ENCODE results near the gene TIAM2. TPM values are rescaled to one million over a fixed set of nuclear protein-coding genes. Genes with fewer than 3 reads are reported as not detected.
"Not testable (repeated sequence)": the region's sequence is repeated elsewhere in the genome, so short reads cannot be mapped to it uniquely, and the experiment has no call there.

TIAM2 gene
- total and polyA plus RNA-seq, 10 of the 15 experiments (the other 5 are each of a cell fraction or from before 2014, with no cell fraction given): 1.1 to 10.5 (median 2.3) TPM

DNA sequence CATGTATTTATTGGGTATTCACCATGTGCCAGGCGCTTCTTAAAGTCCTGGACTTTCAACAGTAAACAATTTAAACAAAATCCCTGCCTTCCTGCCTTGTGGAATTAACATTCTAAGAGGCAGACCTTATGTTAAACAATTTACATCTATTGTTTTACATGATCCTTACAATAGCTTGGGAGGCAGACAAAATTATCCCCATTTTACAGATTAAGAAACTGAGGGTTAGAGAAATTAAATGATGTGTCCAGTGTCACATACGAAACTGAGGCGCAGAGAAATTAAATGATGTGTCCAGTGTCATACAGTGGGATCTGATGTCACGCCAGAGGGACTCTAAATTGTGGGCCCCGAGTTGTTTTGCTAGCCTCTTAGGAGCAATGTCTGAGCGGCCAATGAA, 105.5 kb downstream of the TIAM2 start:
- CTCF ChIA-PET: interaction anchor here (0.6 kb wide), 1 partner anchor 416 kb away, joined by 3 read pairs; no protein-coding TSS in a partner anchor
- POLR2A ChIA-PET: no interaction called here
- WGBS (ENCODE audit: insufficient coverage, insufficient replicate concordance, low lambda C conversion rate, missing lambda C conversion rate): 66% methylated on average over 6 of the region's 6 CpGs
- TF ChIP-seq, protein P1, sequence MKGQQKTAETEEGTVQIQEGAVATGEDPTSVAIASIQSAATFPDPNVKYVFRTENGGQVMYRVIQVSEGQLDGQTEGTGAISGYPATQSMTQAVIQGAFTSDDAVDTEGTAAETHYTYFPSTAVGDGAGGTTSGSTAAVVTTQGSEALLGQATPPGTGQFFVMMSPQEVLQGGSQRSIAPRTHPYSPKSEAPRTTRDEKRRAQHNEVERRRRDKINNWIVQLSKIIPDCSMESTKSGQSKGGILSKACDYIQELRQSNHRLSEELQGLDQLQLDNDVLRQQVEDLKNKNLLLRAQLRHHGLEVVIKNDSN (IDR thresholded peaks at IDR 0.05; ENCODE audit: borderline replicate concordance, extremely low read length, insufficient read depth, low read depth, low read length): no peak
- TF ChIP-seq SIN3A (IDR thresholded peaks at IDR 0.05; ENCODE audit: low read depth, low read length): no peak
- no peak for TF ChIP-seq TCF3 (IDR thresholded peaks at IDR 0.05; ENCODE audit: borderline replicate concordance, insufficient read depth, low read depth, low read length)
- intact Hi-C loops (cut with micrococcal nuclease; ENCODE audit: unreplicated experiment): loop anchor here (5.0 kb wide), 1 partner anchor 72 kb away; no protein-coding TSS in a partner anchor
- no peak for FAIRE-seq
- Histone ChIP-seq H3K27ac (ENCODE audit: control insufficient read depth, insufficient read depth) (no peak overlapping the region), H3K9ac (ENCODE audit: control insufficient read depth, insufficient read depth, low read length) (no peak overlapping the region), H3K4me2 (ENCODE audit: control insufficient read depth, insufficient read depth) (no peak overlapping the region), H3K27me3 (replicated peaks in 1 of 2; ENCODE audit: control insufficient read depth in 2 of 2, insufficient read depth in 2 of 2, low read length in 1 of 2) (no peaks in the 10 kb centered on the region), H3K9me3 (replicated peaks; ENCODE audit: control insufficient read depth, insufficient read depth, low read length) (no peaks in the 10 kb centered on the region), H4K20me1 (ENCODE audit: control insufficient read depth, insufficient read depth) (no peaks in the 10 kb centered on the region), H3K4me1 (ENCODE audit: control insufficient read depth, insufficient read depth, low read length) (no peaks in the 10 kb centered on the region), H3K4me3 (no peak overlapping the region), H3K36me3 (ENCODE audit: control insufficient read depth in 2 of 2, insufficient read depth in 2 of 2, low read length in 1 of 2) (no peaks in the 10 kb centered on the region), H2AFZ (ENCODE audit: control insufficient read depth, low read depth, low read length) (no peak overlapping the region), H3K79me2 (ENCODE audit: control insufficient read depth, insufficient read depth, low read length) (no peaks in the 10 kb centered on the region)
- BruUV-seq (replicated peaks): no TSS peak
- RAD21 ChIA-PET (ENCODE audit: unreplicated experiment): no interaction called here
- ATAC-seq: no peak
- DNase-seq (ENCODE audit: low read depth, low spot score): no peak
- SMC1A ChIA-PET (ENCODE audit: uncharacterized antibody, unreplicated experiment): no interaction called here
- in situ Hi-C loops (cut with MboI): no loop called here

DNA sequence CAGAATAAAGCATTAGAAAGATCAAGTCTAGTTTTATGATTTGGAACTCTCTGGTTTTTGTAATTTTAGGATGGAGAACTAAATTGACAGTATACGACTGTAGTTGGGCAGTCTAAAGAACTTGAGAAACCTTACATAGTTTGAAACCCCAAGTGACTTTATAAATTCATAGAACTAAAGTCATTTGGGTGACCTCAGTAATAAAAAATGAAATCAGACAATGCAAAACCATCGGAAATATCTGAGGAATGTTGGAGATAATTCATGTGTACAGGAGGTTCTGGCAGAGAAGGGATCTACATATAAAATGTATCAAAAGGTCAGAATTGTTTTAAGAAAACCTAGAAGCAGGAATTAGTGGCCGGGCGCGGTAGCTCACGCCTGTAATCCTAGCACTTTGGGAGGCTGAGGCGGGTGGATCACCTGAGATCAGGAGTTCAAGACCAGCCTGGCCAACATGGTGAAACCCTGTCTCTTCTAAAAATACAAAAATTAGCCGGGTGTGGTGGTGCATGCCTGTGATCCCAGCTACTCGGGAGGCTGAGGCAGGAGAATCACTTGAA, 108.0 kb downstream of the TIAM2 start:
- H3K27me3 ChIP-seq (replicated peaks in 1 of 2; ENCODE audit: control insufficient read depth in 2 of 2, insufficient read depth in 2 of 2, low read length in 1 of 2); H3K4me2 ChIP-seq (ENCODE audit: control insufficient read depth, insufficient read depth); H4K20me1 ChIP-seq (ENCODE audit: control insufficient read depth, insufficient read depth); H3K4me3 ChIP-seq; H3K36me3 ChIP-seq (ENCODE audit: control insufficient read depth in 2 of 2, insufficient read depth in 2 of 2, low read length in 1 of 2); H3K4me1 ChIP-seq (ENCODE audit: control insufficient read depth, insufficient read depth, low read length); RAD21 ChIA-PET (ENCODE audit: unreplicated experiment); in situ Hi-C loops (cut with MboI); CTCF ChIA-PET; FAIRE-seq; H3K9me3 ChIP-seq (replicated peaks; ENCODE audit: control insufficient read depth, insufficient read depth, low read length); DNase-seq (ENCODE audit: low read depth, low spot score); BruUV-seq (replicated peaks); H3K9ac ChIP-seq (ENCODE audit: control insufficient read depth, insufficient read depth, low read length); H2AFZ ChIP-seq (ENCODE audit: control insufficient read depth, low read depth, low read length); H3K27ac ChIP-seq (ENCODE audit: control insufficient read depth, insufficient read depth); H3K79me2 ChIP-seq (ENCODE audit: control insufficient read depth, insufficient read depth, low read length); ATAC-seq: not testable (repeated sequence)
- intact Hi-C loops (cut with micrococcal nuclease; ENCODE audit: unreplicated experiment): loop anchor here (5.0 kb wide), 1 partner anchor 69 kb away; no protein-coding TSS in a partner anchor
- POLR2A ChIA-PET: interaction anchor here (0.7 kb wide), 2 partner anchors 18 to 348 kb away, joined by 4 to 5 read pairs; no protein-coding TSS in a partner anchor
- SMC1A ChIA-PET (ENCODE audit: uncharacterized antibody, unreplicated experiment): interaction anchor here (0.9 kb wide), 1 partner anchor 13 kb away, joined by 3 read pairs; no protein-coding TSS in a partner anchor
- 76% methylated on average over 9 of the region's 9 CpGs for WGBS (ENCODE audit: insufficient coverage, insufficient replicate concordance, low lambda C conversion rate, missing lambda C conversion rate)

All from GM12878 (cell line).